Cardiac fibroblast (primary cell): ENCODE results near the gene NOL11.
"Not testable (repeated sequence)": the region's sequence is repeated elsewhere in the genome, so short reads cannot be mapped to it uniquely, and the experiment has no call there.

ENCODE experiments used
- DNase-seq, 2 donors: peaks; one replicate each; pipeline versions ENCODE4 v3.0.0 to v3.0.0-alpha.2; 2010; ENCODE audit warnings: low read depth in 2 of 2
- H3K4me3 ChIP-seq, 2 donors: replicated peaks in 1 of 2; 1 replicate in 1 of 2; 2 replicates in 1 of 2; pipeline ENCODE4 v1.5.1; 2011; ENCODE audit warnings: low read depth in 2 of 2, low read length in 2 of 2, mild to moderate bottlenecking in 2 of 2, moderate library complexity in 1 of 2
- CTCF ChIP-seq: IDR thresholded peaks from one replicate; pipeline ENCODE4 v1.5.1; 2011; ENCODE audit warnings: low read depth, mild to moderate bottlenecking, low read length, inconsistent platforms

The NOL11 gene

GRCh38 chr17:67700725-67701119 lies 17.0 kb upstream of the NOL11 start:
- no peak overlapping the region for H3K4me3 ChIP-seq
- DNase-seq, result no peak
- TF ChIP-seq CTCF, result no peak

- H3K4me3 ChIP-seq, DNase-seq: not testable (repeated sequence)
Observed at GRCh38 chr17:67702861-67703260, 14.9 kb upstream of the NOL11 start.

GRCh38 chr17:67707442-67707841 lies 10.3 kb upstream of the NOL11 start:
- no peak for DNase-seq
- no peak for TF ChIP-seq CTCF
- no peak overlapping the region for H3K4me3 ChIP-seq

- no peak for DNase-seq
- TF ChIP-seq CTCF, result no peak
Observed at GRCh38 chr17:67708378-67708777, 9.4 kb upstream of the NOL11 start.

GRCh38 chr17:67711916-67712315 lies 5.8 kb upstream of the NOL11 start:
- no peak for TF ChIP-seq CTCF
- no peak for DNase-seq
- H3K4me3 ChIP-seq, result no peak overlapping the region

More at GRCh38 chr17:67708378-67708777, 9.4 kb upstream of the NOL11 start:
- no peak overlapping the region for H3K4me3 ChIP-seq

GRCh38 chr17:67712375-67712774 lies 5.4 kb upstream of the NOL11 start:
- TF ChIP-seq CTCF, result no peak
- no peak for DNase-seq
- no peak overlapping the region for H3K4me3 ChIP-seq

- DNase-seq, result no peak
- H3K4me3 ChIP-seq, result no peak overlapping the region
- no peak for TF ChIP-seq CTCF
Observed at GRCh38 chr17:67713169-67713568, 4.6 kb upstream of the NOL11 start.
